Activated CD4-positive, alpha-beta memory T cell treated with anti-CD3 and anti-CD28 coated beads, Interleukin-2, amount 10 ng/mL, durations not matched to agents 7 days and 5 days (primary cell): ENCODE measurements around the gene CNNM1. TPM values are rescaled to one million over a fixed set of nuclear protein-coding genes. Genes with fewer than 3 reads are reported as not detected.

Experiments
- CTCF ChIA-PET: fragments of 350-600 bp; sonication (Branson Sonifier 250); formaldehyde crosslinking; loops from one replicate; lab custom pipeline; 2021; ENCODE audit warnings: antibody characterized with exemption, inconsistent platforms; lab: Charles Lee
- POLR2A ChIA-PET: fragments of 350-600 bp; sonication (Branson Sonifier 250); formaldehyde crosslinking; loops from one replicate; lab custom pipeline; 2021; ENCODE audit warnings: antibody characterized with exemption; lab: Charles Lee
- DNase-seq: peaks from one replicate; pipeline ENCODE4 v3.0.0-alpha.2; 2020
- H3K27ac Mint-ChIP-seq: one replicate; pipeline ENCODE4 v1.8.0; 2021; ENCODE audit warnings: mild to moderate bottlenecking, mixed read lengths
- H3K27me3 Mint-ChIP-seq: one replicate; pipeline ENCODE4 v1.8.0; 2021; ENCODE audit warnings: mixed read lengths
- H3K36me3 Mint-ChIP-seq: one replicate; pipeline ENCODE4 v1.8.0; 2021; ENCODE audit warnings: low read depth, mixed read lengths
- H3K4me1 Mint-ChIP-seq: one replicate; pipeline ENCODE4 v1.8.0; 2021; ENCODE audit warnings: mixed read lengths
- H3K4me3 Mint-ChIP-seq: one replicate; pipeline ENCODE4 v1.8.0; 2021; ENCODE audit warnings: mild to moderate bottlenecking, mixed read lengths
- H3K9me3 Mint-ChIP-seq: one replicate; pipeline ENCODE4 v1.8.0; 2021; ENCODE audit warnings: mixed read lengths
- total RNA-seq, 2 experiments: library from RNA; stranded (reverse); gene quantifications; one replicate each; pipeline ENCODE4 v1.2.3, GENCODE V29; 2021

CNNM1 gene
- under 1 TPM; 0.08 TPM for total RNA-seq

- H3K27me3 Mint-ChIP-seq = peaks cover 36% of the 10 kb centered on the region
- peaks cover 7% of the 10 kb centered on the region for H3K4me1 Mint-ChIP-seq
- no peak within 1 kb of the TSS for H3K4me3 Mint-ChIP-seq
- no peaks in the 10 kb centered on the region for H3K9me3 Mint-ChIP-seq
- POLR2A ChIA-PET = interaction anchor here (0.6 to 1.0 kb wide), 2 partner anchors 291 to 1195 kb away, joined by 3 to 4 read pairs; partner anchors contain the start of gene R3HCC1L
- peaks cover 6% of the 10 kb centered on the region for H3K36me3 Mint-ChIP-seq
- DNase-seq = peak; percentile 23
- CTCF ChIA-PET = no interaction called here
- no peak within 1 kb of the TSS for H3K27ac Mint-ChIP-seq
Observed at GRCh38 chr10:99329304-99329553, at the start of gene CNNM1. Gene CNNM1, plus strand, starts transcription at chr10:99329356. Its CDS starts 32 bp downstream, at chr10:99329388.

GRCh38 chr10:99279626-99280111 is 49.5 kb upstream of the CNNM1 start:
- ChIA-PET POLR2A (no interaction called here), CTCF (interaction anchor here (0.6 kb wide), 1 partner anchor 32 kb away, joined by 3 read pairs; no protein-coding TSS in a partner anchor)
- no peaks in the 10 kb centered on the region for H3K4me1 Mint-ChIP-seq
- H3K27ac Mint-ChIP-seq = no peak overlapping the region
- no peak overlapping the region for H3K4me3 Mint-ChIP-seq
- no peak for DNase-seq
- peaks cover 7% of the 10 kb centered on the region for H3K9me3 Mint-ChIP-seq
- H3K27me3 Mint-ChIP-seq = peaks cover 10% of the 10 kb centered on the region
- no peaks in the 10 kb centered on the region for H3K36me3 Mint-ChIP-seq

GRCh38 chr10:99280472-99280871 is 48.7 kb upstream of the CNNM1 start:
- no peaks in the 10 kb centered on the region for H3K36me3 Mint-ChIP-seq
- no peaks in the 10 kb centered on the region for H3K4me1 Mint-ChIP-seq
- DNase-seq = no peak
- H3K4me3 Mint-ChIP-seq = no peak overlapping the region
- CTCF ChIA-PET = no interaction called here
- peaks cover 10% of the 10 kb centered on the region for H3K27me3 Mint-ChIP-seq
- no peak overlapping the region for H3K27ac Mint-ChIP-seq
- H3K9me3 Mint-ChIP-seq = peaks cover 7% of the 10 kb centered on the region
- POLR2A ChIA-PET = no interaction called here

- POLR2A ChIA-PET = no interaction called here
- Mint-ChIP-seq H3K27me3 (peaks cover 4% of the 10 kb centered on the region), H3K36me3 (no peaks in the 10 kb centered on the region), H3K4me1 (no peaks in the 10 kb centered on the region), H3K27ac (no peak overlapping the region), H3K4me3 (no peak overlapping the region), H3K9me3 (peaks cover 7% of the 10 kb centered on the region)
- no peak for DNase-seq
- CTCF ChIA-PET = no interaction called here
Observed at GRCh38 chr10:99285881-99286280, 43.3 kb upstream of the CNNM1 start.

GRCh38 chr10:99290306-99290705 is 38.9 kb upstream of the CNNM1 start:
- ChIA-PET CTCF (interaction anchor here (0.8 kb wide), 1 partner anchor 13 kb away, joined by 4 read pairs; no protein-coding TSS in a partner anchor), POLR2A (no interaction called here)
- peaks cover 6% of the 10 kb centered on the region for H3K27me3 Mint-ChIP-seq
- no peaks in the 10 kb centered on the region for H3K4me1 Mint-ChIP-seq
- no peaks in the 10 kb centered on the region for H3K9me3 Mint-ChIP-seq
- H3K4me3 Mint-ChIP-seq = no peak overlapping the region
- H3K36me3 Mint-ChIP-seq = no peaks in the 10 kb centered on the region
- no peak for DNase-seq
- H3K27ac Mint-ChIP-seq = no peak overlapping the region

GRCh38 chr10:99292159-99292558 is 37.0 kb upstream of the CNNM1 start:
- H3K4me3 Mint-ChIP-seq = no peak overlapping the region
- no peaks in the 10 kb centered on the region for H3K4me1 Mint-ChIP-seq
- POLR2A ChIA-PET = no interaction called here
- no peaks in the 10 kb centered on the region for H3K36me3 Mint-ChIP-seq
- H3K27me3 Mint-ChIP-seq = peaks cover 4% of the 10 kb centered on the region
- CTCF ChIA-PET = no interaction called here
- DNase-seq = no peak
- H3K9me3 Mint-ChIP-seq = no peaks in the 10 kb centered on the region
- no peak overlapping the region for H3K27ac Mint-ChIP-seq

- Mint-ChIP-seq H3K27ac (no peak overlapping the region), H3K4me3 (no peak overlapping the region), H3K9me3 (no peaks in the 10 kb centered on the region), H3K27me3 (peaks cover 2% of the 10 kb centered on the region), H3K4me1 (no peaks in the 10 kb centered on the region), H3K36me3 (no peaks in the 10 kb centered on the region)
- ChIA-PET CTCF (no interaction called here), POLR2A (no interaction called here)
- DNase-seq = no peak
Observed at GRCh38 chr10:99296605-99297004, 32.6 kb upstream of the CNNM1 start.

- H3K27ac Mint-ChIP-seq = no peak overlapping the region
- H3K9me3 Mint-ChIP-seq = no peaks in the 10 kb centered on the region
- ChIA-PET CTCF (no interaction called here), POLR2A (no interaction called here)
- no peaks in the 10 kb centered on the region for H3K4me1 Mint-ChIP-seq
- no peak for DNase-seq
- H3K4me3 Mint-ChIP-seq = no peak overlapping the region
- H3K27me3 Mint-ChIP-seq = peaks cover 2% of the 10 kb centered on the region
- no peaks in the 10 kb centered on the region for H3K36me3 Mint-ChIP-seq
Observed at GRCh38 chr10:99297033-99297432, 32.1 kb upstream of the CNNM1 start.

GRCh38 chr10:99303899-99304861 is 25.0 kb upstream of the CNNM1 start:
- Mint-ChIP-seq H3K9me3 (peaks cover 2% of the 10 kb centered on the region), H3K36me3 (no peaks in the 10 kb centered on the region), H3K4me3 (no peak overlapping the region), H3K27ac (no peak overlapping the region), H3K27me3 (peaks cover 7% of the 10 kb centered on the region), H3K4me1 (no peaks in the 10 kb centered on the region)
- no peak for DNase-seq
- CTCF ChIA-PET = no interaction called here
- POLR2A ChIA-PET = no interaction called here

- no peak for DNase-seq
- Mint-ChIP-seq H3K36me3 (no peaks in the 10 kb centered on the region), H3K27me3 (peaks cover 7% of the 10 kb centered on the region), H3K4me1 (no peaks in the 10 kb centered on the region), H3K4me3 (no peak overlapping the region), H3K9me3 (peaks cover 2% of the 10 kb centered on the region), H3K27ac (no peak overlapping the region)
- CTCF ChIA-PET = no interaction called here
- POLR2A ChIA-PET = no interaction called here
Observed at GRCh38 chr10:99304862-99305229, 24.3 kb upstream of the CNNM1 start.

- Mint-ChIP-seq H3K4me3 (no peak overlapping the region), H3K27ac (no peak overlapping the region), H3K36me3 (no peaks in the 10 kb centered on the region), H3K27me3 (peaks cover 2% of the 10 kb centered on the region), H3K9me3 (peaks cover 2% of the 10 kb centered on the region), H3K4me1 (no peaks in the 10 kb centered on the region)
- ChIA-PET POLR2A (no interaction called here), CTCF (no interaction called here)
- no peak for DNase-seq
Observed at GRCh38 chr10:99312501-99312900, 16.7 kb upstream of the CNNM1 start.

- no peak overlapping the region for H3K27ac Mint-ChIP-seq
- no peak overlapping the region for H3K4me3 Mint-ChIP-seq
- ChIA-PET POLR2A (no interaction called here), CTCF (no interaction called here)
- H3K9me3 Mint-ChIP-seq = no peaks in the 10 kb centered on the region
- no peak for DNase-seq
- H3K4me1 Mint-ChIP-seq = no peaks in the 10 kb centered on the region
- no peaks in the 10 kb centered on the region for H3K27me3 Mint-ChIP-seq
- H3K36me3 Mint-ChIP-seq = no peaks in the 10 kb centered on the region
Observed at GRCh38 chr10:99315853-99316252, 13.3 kb upstream of the CNNM1 start.

- Mint-ChIP-seq H3K4me3 (no peak overlapping the region), H3K27me3 (no peaks in the 10 kb centered on the region), H3K9me3 (no peaks in the 10 kb centered on the region), H3K36me3 (no peaks in the 10 kb centered on the region), H3K27ac (no peak overlapping the region), H3K4me1 (no peaks in the 10 kb centered on the region)
- ChIA-PET POLR2A (no interaction called here), CTCF (no interaction called here)
- no peak for DNase-seq
Observed at GRCh38 chr10:99316374-99316773, 12.8 kb upstream of the CNNM1 start.
